NCI-H1694 treated with DMSO at 0.1 percent for 48 hours (cell line): ENCODE data around the gene DGCR2.

ENCODE experiments used
- DNase-seq: peaks from one replicate; lab custom pipeline; 2025; lab: John Stamatoyannopoulos, UW

The DGCR2 gene

DNA sequence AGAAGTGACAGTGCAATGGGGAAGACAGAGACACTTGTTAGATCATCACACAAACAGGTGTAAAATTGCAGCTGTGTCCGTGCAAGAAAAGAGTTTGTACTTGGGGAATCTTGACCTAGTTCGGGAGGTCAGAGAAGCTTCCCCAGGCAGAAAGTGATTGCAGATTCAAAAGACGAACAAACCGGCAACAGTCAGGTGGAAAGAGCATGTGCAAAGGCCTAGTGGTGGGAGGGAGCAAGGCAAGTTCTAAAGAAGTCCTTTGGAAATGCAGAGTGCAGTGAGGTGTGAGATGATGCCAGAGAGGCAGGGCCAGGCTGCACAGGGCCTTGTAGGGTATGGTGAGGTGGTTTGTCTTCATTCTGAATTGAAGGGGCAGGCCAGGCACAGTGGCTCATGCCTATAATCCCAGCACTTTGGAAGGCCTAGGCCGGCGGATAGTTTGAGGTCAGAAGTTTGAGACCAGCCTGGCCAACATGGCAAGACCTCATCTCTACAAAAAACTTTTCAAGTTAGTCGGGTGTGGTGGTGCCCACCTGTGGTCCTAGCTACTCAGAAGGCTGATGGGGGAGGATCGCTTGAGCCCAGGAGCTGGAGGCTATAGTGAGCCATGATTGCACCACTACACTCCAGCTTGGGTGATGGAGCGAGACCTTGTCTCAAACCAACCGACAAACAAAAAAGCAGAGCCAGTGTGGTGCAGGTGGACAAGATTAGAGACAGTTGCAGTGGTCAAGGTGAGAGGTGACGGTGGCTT, 24.2 kb upstream of the DGCR2 start:
- no peak for DNase-seq

DNA sequence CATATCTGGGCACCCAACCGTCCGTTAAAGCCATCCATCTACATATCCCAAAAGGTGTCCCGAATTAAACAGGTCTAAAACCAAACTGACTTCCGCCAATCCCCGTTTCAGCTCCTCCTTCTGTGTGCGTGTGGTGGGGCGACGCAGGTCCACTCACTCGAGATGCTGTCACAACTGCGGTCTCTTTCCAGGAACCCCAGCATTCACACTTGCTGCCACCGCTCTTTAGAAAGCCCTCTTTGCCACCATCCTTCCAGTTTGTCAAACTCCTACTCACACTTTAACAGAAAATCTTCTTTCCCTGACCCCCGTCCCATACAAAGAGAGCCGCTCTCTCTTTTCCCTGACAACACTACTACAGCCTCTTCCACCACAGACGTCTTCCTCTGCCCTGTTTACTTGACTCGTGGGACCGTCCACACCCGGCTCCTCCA, 21.8 kb upstream of the DGCR2 start:
- DNase-seq: no peak

DNA sequence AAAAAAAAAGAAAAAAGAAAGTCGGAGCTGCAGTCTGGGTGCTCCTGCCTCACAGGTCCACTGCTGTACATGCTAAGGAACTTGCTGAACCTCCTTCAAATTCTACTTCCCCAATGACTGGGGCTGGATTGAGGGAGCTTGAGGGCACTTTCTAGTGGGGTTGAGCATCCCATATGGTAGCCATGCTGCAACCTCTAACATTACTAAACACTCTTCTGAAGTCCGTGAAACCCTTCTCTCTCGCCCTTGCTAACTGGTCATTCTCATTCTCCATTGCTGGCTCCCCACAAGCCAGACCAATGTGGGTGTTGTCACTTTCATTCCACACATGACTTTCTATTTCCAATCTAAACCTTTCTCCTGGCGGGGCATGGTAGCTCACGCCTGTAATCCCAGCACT, 21.0 kb upstream of the DGCR2 start:
- no peak for DNase-seq

DNA sequence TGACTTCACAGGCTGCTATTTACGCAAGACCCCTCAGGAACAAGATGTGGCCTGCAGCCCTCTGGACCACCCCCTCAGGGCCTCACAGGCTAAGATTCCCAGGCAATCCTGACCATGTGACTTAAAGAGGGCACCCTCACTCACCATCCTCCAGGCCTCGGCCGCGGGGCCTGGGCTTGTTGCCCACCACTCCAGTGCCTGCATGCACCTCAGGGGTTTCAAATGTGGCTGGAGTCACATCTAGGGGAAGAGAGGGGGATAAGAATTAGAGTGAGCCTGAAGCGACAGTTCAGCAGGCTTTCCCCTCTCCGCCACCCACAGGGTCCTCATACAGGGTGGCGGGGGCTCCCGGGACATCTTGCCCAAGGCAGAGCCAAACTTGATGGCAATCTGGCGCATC, 20.2 kb upstream of the DGCR2 start:
- no peak for DNase-seq

DNA sequence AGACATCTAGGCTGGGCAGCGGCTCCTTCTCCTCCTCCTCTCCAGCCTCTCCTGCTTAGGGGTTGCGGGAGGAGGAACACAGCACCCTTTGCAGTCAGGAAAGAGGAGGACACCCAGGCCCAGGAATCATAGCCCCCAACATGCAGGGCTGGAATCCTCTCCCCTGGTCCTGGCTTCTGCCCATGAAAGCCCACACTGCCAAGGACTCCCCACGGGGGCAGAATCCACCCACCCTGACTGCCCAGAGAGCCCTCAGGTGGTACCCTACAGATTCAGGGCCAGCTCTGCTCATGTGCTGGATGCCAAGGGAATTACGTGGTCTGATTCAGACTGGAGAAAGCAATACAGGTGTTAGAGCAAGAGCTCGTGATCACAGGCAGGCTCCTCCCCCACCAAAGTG, 17.8 kb upstream of the DGCR2 start:
- no peak for DNase-seq

DNA sequence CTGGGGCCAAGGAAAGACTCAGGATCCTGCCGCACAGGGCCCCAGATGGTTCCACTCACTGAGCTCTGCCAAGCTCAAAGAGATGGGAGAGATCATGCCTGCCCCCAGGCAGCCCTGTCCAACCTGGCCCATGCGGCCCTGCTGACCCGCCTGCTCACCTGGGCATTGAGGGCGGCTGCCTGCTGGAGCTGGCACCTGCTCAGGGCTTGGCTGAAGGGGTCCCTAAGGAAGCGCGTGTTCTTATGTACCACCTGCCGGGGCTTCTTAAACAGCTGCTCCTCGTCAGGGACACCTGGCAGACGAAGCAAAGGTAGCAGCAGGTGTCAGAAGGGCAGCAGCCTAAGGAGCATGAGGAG, 16.8 kb upstream of the DGCR2 start:
- DNase-seq: no peak

DNA sequence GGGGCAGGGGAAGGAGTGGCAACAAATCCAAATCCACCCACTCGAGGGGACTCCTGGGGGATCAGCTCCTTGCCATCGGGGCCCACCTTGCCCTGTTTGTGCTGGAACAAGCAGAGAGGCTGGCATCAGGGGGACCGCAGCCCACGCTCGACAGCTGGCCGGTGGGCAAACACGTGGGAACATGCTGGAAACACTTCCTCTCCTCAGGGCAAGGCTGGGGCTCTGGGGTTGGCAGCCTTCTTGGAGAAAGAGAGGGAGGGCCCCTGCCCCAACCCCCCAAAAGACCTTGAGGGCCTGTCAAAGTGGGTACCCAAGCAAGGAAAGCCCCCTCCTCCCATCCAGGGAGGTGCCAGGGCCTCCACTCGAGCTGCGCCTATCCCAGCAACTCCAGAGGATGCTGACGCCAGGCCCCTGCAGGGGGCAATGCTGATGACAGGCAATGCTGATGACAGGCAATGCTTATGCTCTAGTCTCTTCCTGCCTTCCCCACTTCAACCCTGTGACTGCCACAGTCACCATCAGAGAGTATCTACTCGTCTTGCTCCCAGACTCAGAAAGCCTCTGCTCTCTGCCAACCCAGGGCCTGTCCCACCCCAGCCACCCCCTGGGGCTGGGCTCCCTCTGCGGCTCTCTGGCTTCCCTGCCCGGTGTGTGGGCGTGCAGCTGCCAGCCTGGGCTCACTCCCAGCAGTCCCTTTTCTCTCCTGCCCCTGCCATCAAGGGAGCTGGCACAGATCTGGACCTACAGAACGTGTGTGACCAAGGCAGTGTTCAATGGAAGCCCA, 16.2 kb upstream of the DGCR2 start:
- DNase-seq: no peak

DNA sequence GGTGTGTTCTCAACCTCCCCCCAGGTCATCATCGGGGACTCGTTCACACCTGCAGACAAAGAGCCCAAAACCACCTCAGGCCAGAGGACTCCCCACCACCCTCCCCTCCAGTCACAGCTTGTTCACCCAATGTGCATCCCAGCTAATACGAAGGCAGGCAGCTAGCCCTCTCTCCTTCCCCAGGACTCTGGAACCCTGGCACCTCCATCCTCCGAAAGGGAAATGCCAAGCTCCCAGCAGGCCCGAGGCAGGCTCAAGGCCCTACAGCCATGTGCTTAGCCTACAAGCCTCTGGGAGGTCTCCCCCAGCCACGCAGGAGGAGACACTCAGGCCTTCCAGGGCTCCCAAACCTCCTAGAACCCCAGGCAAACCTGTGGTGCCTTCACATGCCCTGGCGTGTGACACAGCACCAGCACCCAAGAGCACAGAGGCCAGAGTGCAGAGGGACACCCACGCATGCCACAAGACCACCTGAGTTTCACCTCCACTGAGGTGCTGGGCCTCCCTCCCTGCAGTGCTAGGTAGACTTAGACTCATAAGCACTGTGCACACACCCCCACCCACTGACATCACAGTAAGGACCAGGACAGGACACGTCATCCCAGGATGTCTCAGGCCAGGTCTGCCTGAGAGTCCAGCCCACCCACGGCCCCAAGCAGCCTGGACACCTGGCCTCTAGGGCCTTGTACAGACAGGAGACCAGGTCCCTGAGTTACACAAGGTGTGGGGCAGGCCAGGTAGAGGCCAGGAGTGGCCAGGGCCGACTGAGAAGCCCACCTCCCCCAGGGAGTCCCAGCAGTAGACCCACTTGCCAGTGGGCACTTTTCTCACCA, 15.4 kb upstream of the DGCR2 start:
- DNase-seq: no peak

DNA sequence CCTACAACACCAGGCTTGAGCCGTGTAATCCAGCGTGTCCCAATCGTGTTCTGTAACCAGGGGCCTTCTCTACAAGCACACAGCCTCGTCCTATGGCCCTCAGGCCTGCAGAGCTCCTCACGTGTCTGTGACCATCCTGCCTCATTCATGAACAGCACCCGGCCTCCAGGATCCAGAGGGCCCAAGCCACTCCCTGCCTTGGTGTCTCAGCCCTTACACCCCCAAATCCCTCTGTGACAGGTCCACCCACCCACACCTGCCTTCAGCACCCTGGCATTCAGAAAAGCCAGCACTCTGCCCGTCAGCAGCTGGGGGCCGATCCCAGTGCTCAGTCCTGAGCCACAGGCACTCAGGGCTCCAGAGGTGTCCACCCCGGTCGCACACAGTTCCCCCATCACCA, 14.7 kb upstream of the DGCR2 start:
- no peak for DNase-seq

DNA sequence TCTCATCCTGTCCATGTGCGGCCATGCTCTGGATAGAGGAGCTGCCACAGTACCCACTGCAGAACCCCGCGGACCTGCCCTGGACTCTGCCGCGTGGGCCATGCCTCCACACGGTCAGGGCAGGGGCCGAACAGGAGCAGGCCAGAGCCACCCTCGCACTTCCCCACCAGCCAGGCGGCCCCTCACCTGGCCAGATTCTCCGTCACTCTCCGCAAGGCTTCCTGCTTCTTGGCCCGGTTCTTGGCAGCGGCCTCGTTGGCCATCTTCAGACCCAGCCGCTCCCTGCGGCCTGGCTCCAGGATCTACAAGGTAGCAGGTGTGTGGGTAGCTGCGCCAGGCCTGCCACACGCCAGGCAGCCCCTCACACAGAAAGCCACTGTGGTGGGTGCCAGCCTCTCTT, 12.7 kb upstream of the DGCR2 start:
- no peak for DNase-seq

DNA sequence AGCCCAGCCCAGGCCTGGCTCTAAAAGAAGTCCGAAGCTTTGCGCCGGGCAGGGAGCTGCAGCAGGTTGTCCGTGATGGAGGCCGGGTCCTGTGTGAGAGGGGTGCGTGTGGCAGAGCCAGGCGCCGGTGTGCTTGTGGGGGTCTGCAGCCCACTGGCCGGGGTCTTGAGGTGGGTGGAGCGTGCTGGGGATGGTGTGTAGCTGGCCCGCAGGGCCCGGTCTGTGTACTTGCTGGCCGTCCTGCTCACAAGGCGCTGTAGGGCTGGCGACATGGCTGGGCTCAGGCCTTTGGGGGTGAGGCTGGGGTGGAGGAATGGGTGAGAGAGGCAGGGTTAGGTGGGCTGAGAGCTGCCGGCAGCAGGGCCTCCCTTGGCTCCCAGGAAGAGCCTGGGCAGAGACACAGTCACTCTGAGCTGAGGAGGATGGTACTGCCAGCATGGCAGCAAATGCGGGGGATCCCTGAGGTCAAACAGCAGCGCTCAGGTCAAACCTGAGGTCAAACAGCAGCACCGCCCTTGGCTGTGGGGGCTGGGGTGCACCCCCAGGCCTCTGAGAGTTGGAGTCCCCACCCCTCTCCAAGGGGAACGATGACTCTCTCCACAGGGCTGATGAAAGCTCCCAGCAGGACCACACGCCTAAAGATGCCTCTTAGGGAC, 12.1 kb upstream of the DGCR2 start:
- no peak for DNase-seq

DNA sequence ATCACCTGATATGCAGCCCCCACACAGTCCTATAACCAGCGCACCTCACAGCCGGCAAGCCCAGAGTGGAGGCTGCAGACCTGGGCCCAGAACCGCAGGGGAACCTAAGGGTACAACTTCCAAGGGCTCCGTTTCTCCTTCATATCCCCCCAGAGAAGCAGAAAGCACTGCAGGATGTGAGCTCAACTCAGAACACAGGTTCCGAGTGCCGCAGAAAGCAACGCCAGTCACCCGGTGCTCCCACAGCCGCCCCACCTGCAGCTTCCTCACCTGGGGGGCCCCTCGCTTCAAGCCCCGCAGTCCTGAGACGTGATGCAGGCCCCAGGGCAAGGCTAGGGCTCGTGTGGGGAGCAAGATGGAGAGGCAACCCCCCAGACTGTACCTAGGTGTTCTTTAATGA, 11.3 kb upstream of the DGCR2 start:
- no peak for DNase-seq

DNA sequence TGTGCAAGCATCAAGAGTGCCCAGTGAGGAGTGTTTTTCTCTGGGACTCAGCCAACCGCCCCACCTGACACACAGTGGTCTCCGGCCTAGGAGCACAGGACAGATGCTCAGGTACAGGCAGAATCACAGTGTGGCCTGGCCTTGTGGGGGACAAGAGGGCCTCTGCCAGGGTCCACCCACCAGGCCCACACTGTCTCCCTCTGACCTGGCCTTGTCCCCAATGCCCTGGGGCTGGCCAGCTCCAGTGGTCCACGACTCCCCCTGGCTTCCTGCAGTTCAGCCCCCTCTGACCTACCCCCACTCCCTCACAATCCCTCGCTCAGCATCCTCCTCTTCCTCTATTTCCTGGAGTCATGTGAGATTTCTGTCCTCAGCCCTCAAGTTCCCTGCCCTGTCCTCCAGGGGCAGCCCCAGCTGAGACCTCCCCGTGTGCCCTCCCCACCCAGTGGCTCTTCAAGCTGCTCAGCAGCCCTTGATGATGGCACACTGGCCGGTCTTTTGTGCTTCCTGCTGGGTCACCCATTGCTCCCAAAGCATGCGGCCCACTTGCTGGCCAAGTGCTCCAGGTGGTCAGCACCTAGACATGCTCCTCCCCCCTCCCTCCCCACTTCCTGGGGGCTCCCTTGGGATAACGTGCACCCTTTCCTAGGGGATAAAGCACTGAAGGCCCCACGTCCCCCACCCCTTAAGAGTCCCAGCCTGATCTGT, 10.6 kb upstream of the DGCR2 start:
- no peak for DNase-seq

DNA sequence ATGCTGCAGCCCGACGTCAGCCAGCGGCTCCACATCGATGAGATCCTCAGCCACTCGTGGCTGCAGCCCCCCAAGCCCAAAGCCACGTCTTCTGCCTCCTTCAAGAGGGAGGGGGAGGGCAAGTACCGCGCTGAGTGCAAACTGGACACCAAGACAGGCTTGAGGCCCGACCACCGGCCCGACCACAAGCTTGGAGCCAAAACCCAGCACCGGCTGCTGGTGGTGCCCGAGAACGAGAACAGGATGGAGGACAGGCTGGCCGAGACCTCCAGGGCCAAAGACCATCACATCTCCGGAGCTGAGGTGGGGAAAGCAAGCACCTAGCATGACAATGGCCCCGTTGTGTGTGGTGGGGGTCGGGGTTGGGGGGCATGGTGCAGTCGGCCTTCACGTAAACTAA, 9.9 kb upstream of the DGCR2 start:
- DNase-seq: no peak

DNA sequence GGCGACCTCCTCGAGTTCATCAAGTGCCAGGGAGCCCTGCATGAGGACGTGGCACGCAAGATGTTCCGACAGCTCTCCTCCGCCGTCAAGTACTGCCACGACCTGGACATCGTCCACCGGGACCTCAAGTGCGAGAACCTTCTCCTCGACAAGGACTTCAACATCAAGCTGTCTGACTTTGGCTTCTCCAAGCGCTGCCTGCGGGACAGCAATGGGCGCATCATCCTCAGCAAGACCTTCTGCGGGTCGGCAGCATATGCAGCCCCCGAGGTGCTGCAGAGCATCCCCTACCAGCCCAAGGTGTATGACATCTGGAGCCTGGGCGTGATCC, 9.4 kb upstream of the DGCR2 start:
- no peak for DNase-seq

DNA sequence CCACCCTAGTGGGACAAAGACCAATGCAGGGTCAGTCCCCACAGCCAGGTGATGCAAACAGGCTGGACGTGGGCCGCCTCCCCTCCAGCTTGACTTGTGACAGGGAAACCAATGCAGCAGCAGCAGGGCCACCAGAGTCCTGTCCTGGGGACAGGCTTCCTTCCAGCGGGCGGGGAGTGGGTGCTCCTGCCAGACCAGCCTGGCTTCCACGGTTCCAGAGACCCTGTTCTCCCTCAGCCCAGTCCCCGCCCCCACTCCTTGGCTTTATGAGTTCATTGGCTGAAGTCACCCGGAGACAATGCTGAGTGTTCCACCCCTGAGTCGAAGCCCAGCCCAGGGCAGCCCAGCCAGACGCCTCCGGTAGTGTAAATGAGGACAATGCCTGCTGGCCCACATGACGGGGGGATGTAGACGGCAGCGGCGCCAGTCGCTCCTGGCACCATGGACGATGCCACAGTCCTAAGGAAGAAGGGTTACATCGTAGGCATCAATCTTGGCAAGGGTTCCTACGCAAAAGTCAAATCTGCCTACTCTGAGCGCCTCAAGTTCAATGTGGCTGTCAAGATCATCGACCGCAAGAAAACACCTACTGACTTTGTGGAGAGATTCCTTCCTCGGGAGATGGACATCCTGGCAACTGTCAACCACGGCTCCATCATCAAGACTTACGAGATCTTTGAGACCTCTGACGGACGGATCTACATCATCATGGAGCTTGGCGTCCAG, 8.9 kb upstream of the DGCR2 start, which contains the start of gene TSSK2:
TSS of gene TSSK2 (plus strand) at position 350 of the 726 bp plus-strand sequence. CDS start at position 442, 92 bp downstream.
- no peak for DNase-seq

DNA sequence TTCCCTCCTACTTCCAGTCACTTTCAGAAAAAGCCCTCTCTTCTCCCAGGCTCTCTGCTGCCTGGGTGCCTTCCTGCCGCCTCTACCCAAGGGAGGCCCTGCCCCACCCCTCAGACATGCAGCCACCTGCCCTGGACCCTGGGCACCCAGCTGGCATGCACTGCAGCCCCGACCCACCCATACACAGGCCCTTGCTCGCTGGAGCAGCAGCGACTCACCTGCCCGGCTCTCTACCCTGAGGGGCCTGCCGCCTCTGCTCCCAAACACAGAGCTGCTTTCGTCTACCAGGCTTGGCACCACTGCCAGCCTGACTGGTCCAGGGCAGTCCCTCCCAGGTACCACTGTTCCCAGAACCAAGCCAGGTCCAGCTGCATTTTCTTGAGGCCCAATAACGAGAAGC, 7.7 kb upstream of the DGCR2 start:
- DNase-seq: no peak

DNA sequence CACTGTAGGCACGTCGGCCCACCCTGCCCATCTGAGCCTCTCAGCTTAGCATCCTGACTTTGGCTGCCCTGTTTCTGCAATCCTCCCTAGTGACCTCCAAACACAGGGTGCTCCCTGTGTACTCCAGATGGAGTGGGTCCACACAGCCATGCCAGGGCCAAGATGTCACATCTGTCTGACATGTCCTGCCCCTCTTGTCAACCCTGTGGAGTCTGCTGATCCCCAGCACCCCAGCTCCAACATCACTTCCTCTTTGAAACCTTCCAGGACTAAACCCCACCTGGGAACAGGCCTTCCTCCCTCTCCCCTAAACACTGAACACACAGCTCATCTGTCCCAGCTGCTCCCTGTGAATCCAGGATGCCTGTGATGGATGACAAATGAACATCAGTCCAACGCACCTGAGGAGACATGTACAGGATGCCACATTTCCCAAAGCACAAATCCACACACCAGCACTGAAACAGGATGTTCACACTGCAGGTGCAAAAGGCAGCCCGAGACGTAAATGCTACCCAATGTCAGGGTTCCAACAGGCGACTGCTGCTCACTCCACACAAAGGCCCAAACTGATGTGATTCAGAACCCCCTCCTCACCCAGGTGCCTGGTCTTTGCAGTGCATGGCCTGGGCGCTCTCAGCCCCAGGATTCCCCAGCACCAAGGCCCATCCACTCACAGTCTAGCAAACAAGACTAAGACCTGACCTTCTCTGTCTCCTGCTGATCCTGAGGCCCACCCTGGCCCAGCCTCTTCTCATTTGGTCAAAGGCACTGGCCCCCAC, 6.9 kb upstream of the DGCR2 start:
- no peak for DNase-seq

DNA sequence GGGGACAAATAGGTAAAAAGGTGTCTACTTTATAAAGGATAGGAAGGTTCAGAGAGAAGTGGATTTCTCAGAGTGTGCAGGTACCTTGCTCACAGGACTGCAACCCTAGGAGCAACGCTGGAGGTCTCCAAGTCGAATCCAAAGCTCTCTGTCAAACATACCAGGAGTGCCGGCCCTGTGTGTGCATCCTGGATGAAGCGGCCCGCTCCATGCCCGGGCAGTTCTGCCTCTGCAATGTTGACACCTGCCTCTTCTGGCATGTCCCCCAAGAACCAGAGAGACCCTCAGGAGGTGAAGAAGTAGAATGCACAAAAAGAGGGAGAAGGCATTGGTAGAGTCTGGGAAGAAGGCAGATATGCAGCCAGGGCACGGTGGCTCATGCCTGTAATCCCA, 5.8 kb upstream of the DGCR2 start:
- no peak for DNase-seq

DNA sequence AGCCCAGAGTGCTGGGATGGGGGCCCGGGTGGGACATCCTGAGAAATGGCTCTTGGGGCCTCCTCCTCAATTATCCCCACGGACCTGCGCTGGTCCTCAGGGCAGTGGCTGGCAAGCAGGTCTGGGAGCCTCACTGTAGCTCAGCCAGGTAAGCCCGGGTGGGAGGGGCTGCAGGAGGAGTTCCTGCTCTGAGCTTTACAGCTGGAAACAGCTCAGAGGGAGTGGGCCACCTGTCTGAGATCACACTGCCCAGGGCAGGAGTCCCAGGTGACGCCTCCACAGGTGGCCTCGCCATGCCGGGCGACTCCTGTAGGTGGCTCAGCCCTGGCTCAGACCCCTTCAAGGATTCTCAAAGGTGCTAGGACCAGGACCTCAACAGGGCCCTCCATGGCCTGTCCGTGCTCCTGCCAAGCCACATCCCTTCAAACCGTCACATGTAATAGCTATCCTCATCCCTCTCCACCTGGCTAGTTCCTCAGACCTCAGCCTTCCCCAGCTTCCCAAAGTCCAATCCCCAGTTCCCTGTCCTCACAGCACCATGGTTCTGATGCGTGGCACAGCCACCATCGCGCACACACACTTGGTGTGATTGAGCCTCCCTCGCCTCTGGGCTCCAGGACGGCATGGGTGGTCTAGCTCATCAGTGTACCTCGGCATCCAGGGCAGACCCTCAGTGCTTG, 5.3 kb upstream of the DGCR2 start:
- no peak for DNase-seq
